ENCODE measurements around the gene PAM.
"Not testable (repeated sequence)": the region's sequence is repeated elsewhere in the genome, so short reads cannot be mapped to it uniquely, and the experiment has no call there.

PAM gene

DNA sequence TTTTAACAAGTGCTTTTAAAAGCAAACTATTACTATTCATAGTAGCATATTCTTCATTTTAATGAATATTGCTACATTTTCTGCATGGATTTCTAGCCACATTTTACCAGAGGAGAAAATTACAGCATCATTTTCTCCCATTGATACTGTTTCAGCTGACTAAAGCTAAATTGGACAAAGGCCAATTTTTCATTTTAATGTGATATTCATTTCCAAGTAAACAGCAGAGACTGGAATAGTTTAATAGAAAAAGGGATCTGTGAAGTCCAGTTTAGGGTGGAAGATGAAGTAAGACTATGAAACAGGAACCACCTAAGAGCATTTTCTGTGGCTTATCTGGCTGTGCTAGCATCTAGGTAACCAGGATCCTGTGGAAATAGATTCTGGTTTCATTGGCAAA lies 236.7 kb downstream of the PAM start:
- Histone ChIP-seq H3K79me2 (ENCODE audit: low read length) (no peaks in the 10 kb centered on the region), H3K4me2 (ENCODE audit: low read depth, low read length) (no peak overlapping the region), H3K4me1 (ENCODE audit: low read length) (no peaks in the 10 kb centered on the region), H3K4me3 (ENCODE audit: low read length) (no peak overlapping the region), H4K20me1 (ENCODE audit: insufficient read depth, low read length) (no peaks in the 10 kb centered on the region), H3K9ac (ENCODE audit: low read length) (no peak overlapping the region), H3K9me3 (replicated peaks; ENCODE audit: insufficient read depth, low read length) (no peaks in the 10 kb centered on the region), H3F3A (ENCODE audit: insufficient read depth, low read length) (no peaks in the 10 kb centered on the region), H3K36me3 (replicated peaks; ENCODE audit: insufficient read depth, low read length) (no peaks in the 10 kb centered on the region), H3K9me2 (replicated peaks; ENCODE audit: insufficient read depth, low read length) (no peaks in the 10 kb centered on the region), H3K27ac (ENCODE audit: low read length) (no peak overlapping the region), H2AFZ (ENCODE audit: low read length) (no peak overlapping the region), H3K27me3 (replicated peaks; ENCODE audit: insufficient read depth, low read length) (no peaks in the 10 kb centered on the region)
- no peak for DNase-seq
- TF ChIP-seq, protein P1, sequence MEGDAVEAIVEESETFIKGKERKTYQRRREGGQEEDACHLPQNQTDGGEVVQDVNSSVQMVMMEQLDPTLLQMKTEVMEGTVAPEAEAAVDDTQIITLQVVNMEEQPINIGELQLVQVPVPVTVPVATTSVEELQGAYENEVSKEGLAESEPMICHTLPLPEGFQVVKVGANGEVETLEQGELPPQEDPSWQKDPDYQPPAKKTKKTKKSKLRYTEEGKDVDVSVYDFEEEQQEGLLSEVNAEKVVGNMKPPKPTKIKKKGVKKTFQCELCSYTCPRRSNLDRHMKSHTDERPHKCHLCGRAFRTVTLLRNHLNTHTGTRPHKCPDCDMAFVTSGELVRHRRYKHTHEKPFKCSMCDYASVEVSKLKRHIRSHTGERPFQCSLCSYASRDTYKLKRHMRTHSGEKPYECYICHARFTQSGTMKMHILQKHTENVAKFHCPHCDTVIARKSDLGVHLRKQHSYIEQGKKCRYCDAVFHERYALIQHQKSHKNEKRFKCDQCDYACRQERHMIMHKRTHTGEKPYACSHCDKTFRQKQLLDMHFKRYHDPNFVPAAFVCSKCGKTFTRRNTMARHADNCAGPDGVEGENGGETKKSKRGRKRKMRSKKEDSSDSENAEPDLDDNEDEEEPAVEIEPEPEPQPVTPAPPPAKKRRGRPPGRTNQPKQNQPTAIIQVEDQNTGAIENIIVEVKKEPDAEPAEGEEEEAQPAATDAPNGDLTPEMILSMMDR (IDR thresholded peaks at IDR 0.05; ENCODE audit: low read length), result no peak
- TF ChIP-seq EZH2phosphoT487 (IDR thresholded peaks at IDR 0.05; ENCODE audit: low read length) (no peak), EZH2 (optimal IDR thresholded peaks at IDR 0.05; ENCODE audit: low read depth, low read length) (no peak)

DNA sequence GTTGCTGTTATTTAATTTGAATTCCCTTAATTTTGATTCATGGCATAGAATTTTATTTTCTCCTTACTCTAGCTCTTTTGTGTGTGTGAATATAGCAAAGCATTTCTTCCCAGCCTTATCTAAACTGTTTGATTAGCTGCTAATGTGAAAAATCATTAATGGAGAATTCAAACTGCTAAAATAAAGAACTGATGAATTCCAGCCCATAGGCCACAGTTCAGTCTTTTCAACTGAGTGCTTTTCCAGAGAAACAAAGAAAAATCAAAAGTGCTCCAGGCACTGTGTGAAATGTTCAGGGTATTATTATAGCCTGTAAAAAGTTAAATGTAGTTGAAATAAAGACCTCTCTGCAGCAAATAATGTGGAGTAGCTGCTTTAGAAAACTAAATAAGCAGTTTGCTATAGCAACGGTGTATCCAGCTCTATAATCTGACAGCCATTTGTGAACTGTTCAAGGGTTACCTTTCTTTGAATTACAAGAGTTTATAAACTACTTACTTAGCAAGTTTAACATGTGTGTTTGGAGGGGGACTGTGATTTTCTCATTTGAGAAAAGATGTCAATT lies 241.0 kb downstream of the PAM start:
- H3K36me3 ChIP-seq (replicated peaks; ENCODE audit: insufficient read depth, low read length), result no peaks in the 10 kb centered on the region
- no peak for TF ChIP-seq EZH2 (optimal IDR thresholded peaks at IDR 0.05; ENCODE audit: low read depth, low read length)
- no peaks in the 10 kb centered on the region for H3K9me2 ChIP-seq (replicated peaks; ENCODE audit: insufficient read depth, low read length)

DNA sequence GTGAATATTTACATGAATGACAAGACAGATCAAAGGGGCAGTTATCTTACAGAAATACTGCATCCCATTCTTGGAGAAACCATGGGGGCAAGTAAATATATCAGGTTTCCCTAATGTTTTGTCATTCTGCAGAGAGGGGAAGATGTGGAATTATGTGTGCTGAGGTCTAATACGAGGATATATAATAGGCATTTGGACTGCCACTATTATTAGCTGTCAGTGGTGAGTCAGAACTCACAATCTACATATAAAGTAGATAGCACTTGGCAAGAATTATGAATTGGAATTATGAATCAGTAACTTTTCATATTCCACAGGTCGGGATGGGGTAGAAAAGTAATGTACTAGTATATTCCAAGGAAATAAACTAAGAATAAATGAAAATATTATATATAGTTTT lies 243.1 kb downstream of the PAM start:
- H3K9me3 ChIP-seq (replicated peaks; ENCODE audit: insufficient read depth, low read length), result no peaks in the 10 kb centered on the region
- no peak overlapping the region for H3K4me2 ChIP-seq (ENCODE audit: low read depth, low read length)
- H2AFZ ChIP-seq (ENCODE audit: low read length), result no peak overlapping the region
- TF ChIP-seq EZH2phosphoT487 (IDR thresholded peaks at IDR 0.05; ENCODE audit: low read length), result no peak
- no peak for TF ChIP-seq EZH2 (optimal IDR thresholded peaks at IDR 0.05; ENCODE audit: low read depth, low read length)
- TF ChIP-seq, protein P1 (IDR thresholded peaks at IDR 0.05; ENCODE audit: low read length), result no peak
- H3F3A ChIP-seq (ENCODE audit: insufficient read depth, low read length), result no peaks in the 10 kb centered on the region
- no peaks in the 10 kb centered on the region; the same call in 1 of the 2 replicates for H3K9me2 ChIP-seq (replicated peaks; ENCODE audit: insufficient read depth, low read length)
- H3K79me2 ChIP-seq (ENCODE audit: low read length), result no peaks in the 10 kb centered on the region
- DNase-seq, result no peak
- H3K27ac ChIP-seq (ENCODE audit: low read length), result no peak overlapping the region
- no peaks in the 10 kb centered on the region for H3K4me1 ChIP-seq (ENCODE audit: low read length)
- no peaks in the 10 kb centered on the region for H3K36me3 ChIP-seq (replicated peaks; ENCODE audit: insufficient read depth, low read length)
- H4K20me1 ChIP-seq (ENCODE audit: insufficient read depth, low read length), result no peaks in the 10 kb centered on the region
- no peaks in the 10 kb centered on the region for H3K27me3 ChIP-seq (replicated peaks; ENCODE audit: insufficient read depth, low read length)
- H3K4me3 ChIP-seq (ENCODE audit: low read length), result no peak overlapping the region
- no peak overlapping the region for H3K9ac ChIP-seq (ENCODE audit: low read length)

More for the DNA sequence above, 241.0 kb downstream of the PAM start:
- Histone ChIP-seq H3K4me1 (ENCODE audit: low read length) (no peaks in the 10 kb centered on the region), H3K27ac (ENCODE audit: low read length) (no peak overlapping the region), H2AFZ (ENCODE audit: low read length) (no peak overlapping the region), H3K79me2 (ENCODE audit: low read length) (no peaks in the 10 kb centered on the region), H3F3A (ENCODE audit: insufficient read depth, low read length) (no peaks in the 10 kb centered on the region), H4K20me1 (ENCODE audit: insufficient read depth, low read length) (no peaks in the 10 kb centered on the region), H3K9ac (ENCODE audit: low read length) (no peak overlapping the region), H3K9me3 (replicated peaks; ENCODE audit: insufficient read depth, low read length) (no peaks in the 10 kb centered on the region), H3K27me3 (replicated peaks; ENCODE audit: insufficient read depth, low read length) (no peaks in the 10 kb centered on the region), H3K4me3 (ENCODE audit: low read length) (no peak overlapping the region), H3K4me2 (ENCODE audit: low read depth, low read length) (no peak overlapping the region)
- no peak for DNase-seq

DNA sequence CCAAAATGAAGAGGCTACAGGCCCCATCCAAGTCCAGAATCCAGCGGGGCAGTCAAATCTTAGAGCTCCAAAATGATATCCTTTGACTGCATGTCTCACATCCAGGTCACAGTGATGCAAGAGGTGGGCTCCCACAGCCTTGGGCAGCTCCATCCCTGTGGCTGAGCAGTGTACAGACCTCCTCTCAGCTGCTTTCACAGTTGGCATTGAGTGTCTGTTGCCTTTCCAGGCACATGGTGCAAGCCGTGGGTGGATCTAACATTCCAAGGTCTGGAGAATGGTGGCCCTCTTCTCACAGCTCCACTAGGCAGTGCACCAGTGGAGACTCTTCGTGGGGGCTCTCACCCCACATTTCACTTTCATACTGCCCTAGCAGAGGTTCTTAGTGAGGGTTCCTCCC lies 244.1 kb downstream of the PAM start:
- H3K79me2 ChIP-seq (ENCODE audit: low read length), result no peaks in the 10 kb centered on the region
- no peaks in the 10 kb centered on the region for H3F3A ChIP-seq (ENCODE audit: insufficient read depth, low read length)
- H3K9me3 ChIP-seq (replicated peaks; ENCODE audit: insufficient read depth, low read length), result no peaks in the 10 kb centered on the region
- H3K27ac ChIP-seq (ENCODE audit: low read length), result no peak overlapping the region
- H3K4me1 ChIP-seq (ENCODE audit: low read length), result no peaks in the 10 kb centered on the region
- H3K4me2 ChIP-seq (ENCODE audit: low read depth, low read length), result no peak overlapping the region
- no peaks in the 10 kb centered on the region for H3K27me3 ChIP-seq (replicated peaks; ENCODE audit: insufficient read depth, low read length)
- H3K36me3 ChIP-seq (replicated peaks; ENCODE audit: insufficient read depth, low read length), result no peaks in the 10 kb centered on the region
- no peaks in the 10 kb centered on the region; the same call in 1 of the 2 replicates for H3K9me2 ChIP-seq (replicated peaks; ENCODE audit: insufficient read depth, low read length)
- H4K20me1 ChIP-seq (ENCODE audit: insufficient read depth, low read length), result no peaks in the 10 kb centered on the region
- H3K4me3 ChIP-seq (ENCODE audit: low read length), result no peak overlapping the region
- TF ChIP-seq, protein P1 (IDR thresholded peaks at IDR 0.05; ENCODE audit: low read length), result no peak
- TF ChIP-seq EZH2phosphoT487 (IDR thresholded peaks at IDR 0.05; ENCODE audit: low read length), result no peak
- TF ChIP-seq EZH2 (optimal IDR thresholded peaks at IDR 0.05; ENCODE audit: low read depth, low read length), result no peak
- no peak overlapping the region for H3K9ac ChIP-seq (ENCODE audit: low read length)
- no peak for DNase-seq
- no peak overlapping the region for H2AFZ ChIP-seq (ENCODE audit: low read length)

DNA sequence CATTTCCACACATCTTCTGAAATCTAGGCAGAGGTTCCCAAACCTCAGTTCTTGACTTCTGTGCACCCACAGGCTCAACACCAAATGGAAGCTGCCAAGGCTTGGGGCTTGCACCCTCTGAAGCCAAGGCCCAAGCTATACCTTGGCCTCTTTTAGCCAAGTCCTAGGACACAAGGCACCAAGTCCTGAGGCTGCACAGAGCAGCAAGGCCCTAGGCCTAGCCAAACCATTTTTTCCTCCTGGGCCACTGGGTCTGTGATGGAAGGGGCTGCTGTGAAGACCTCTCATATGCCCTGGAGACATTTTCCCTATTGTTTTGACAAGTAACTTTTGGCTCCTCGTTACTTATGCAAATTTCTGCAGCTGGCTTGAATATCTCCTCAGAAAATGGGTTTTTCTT lies 244.5 kb downstream of the PAM start:
- H3K27ac ChIP-seq (ENCODE audit: low read length); H3K4me1 ChIP-seq (ENCODE audit: low read length); DNase-seq; H3K79me2 ChIP-seq (ENCODE audit: low read length); H3K4me2 ChIP-seq (ENCODE audit: low read depth, low read length); H3K9me2 ChIP-seq (replicated peaks; ENCODE audit: insufficient read depth, low read length); H2AFZ ChIP-seq (ENCODE audit: low read length); H3K9me3 ChIP-seq (replicated peaks; ENCODE audit: insufficient read depth, low read length); H3K9ac ChIP-seq (ENCODE audit: low read length); H3K36me3 ChIP-seq (replicated peaks; ENCODE audit: insufficient read depth, low read length); H3K27me3 ChIP-seq (replicated peaks; ENCODE audit: insufficient read depth, low read length); H3K4me3 ChIP-seq (ENCODE audit: low read length); H3F3A ChIP-seq (ENCODE audit: insufficient read depth, low read length); H4K20me1 ChIP-seq (ENCODE audit: insufficient read depth, low read length): not testable (repeated sequence)

Measured in MM.1S (cell line).